Measurements from ENCODE around the gene C1orf35. TPM values are rescaled to one million over a fixed set of nuclear protein-coding genes. Genes with fewer than 3 reads are reported as not detected.

C1orf35 gene
- total RNA-seq, 1 donor from 2014 or later = 11.8 TPM

GRCh38 chr1:228097333-228098081 is 5.6 kb downstream of the C1orf35 start:
- H3K36me3 Mint-ChIP-seq = peaks cover 52% of the 10 kb centered on the region
- H3K27ac Mint-ChIP-seq = no peak overlapping the region
- H3K4me3 Mint-ChIP-seq = no peak overlapping the region

DNA sequence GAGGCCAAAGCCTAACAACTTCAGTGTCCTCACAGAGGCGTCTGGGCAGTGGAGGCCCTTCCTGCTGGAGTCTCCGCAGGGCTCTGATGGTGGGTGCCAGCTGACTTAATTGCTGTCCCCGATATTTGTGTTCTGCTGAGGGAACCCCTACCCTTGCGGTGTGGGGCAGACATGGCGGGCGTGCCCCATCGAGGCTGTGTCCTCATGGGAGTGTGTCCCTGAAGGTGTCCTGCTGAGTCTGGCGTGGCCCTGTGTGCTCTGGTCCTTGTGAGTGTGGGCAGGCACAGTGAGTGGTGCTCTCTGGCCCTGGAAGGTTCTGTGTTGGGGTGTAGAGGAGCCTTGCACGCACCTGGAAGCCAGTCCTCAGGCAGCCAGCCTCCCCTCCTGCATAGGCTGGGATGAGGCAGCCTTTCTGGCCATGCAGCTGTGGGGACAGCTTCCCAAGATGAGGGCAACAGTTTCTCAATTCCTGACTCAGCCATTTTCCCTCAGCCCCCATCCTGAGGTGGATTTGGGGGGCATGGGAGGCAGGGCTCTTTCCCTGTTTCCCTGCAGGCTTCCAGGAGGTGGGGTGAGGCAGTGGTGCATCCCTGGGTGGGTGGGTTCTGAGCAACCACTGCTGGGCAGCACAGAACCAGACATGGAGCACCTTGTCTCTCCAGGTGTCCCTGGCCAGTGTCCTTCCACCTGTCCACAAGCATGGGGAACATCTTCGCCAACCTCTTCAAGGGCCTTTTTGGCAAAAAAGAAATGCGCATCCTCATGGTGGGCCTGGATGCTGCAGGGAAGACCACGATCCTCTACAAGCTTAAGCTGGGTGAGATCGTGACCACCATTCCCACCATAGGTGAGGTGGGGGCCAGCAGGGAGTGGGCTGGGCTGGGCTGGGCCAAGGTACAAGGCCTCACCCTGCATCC is 6.5 kb downstream of the C1orf35 start:
- no peak overlapping the region for H2AFZ ChIP-seq (replicated peaks)
- no peaks in the 10 kb centered on the region for H3K36me3 ChIP-seq
- H3K4me1 ChIP-seq = no peaks in the 10 kb centered on the region

More at GRCh38 chr1:228097333-228098081, 5.6 kb downstream of the C1orf35 start:
- H3K4me1 ChIP-seq = peaks cover 3% of the 10 kb centered on the region
- H3K9me3 Mint-ChIP-seq = peaks cover 26% of the 10 kb centered on the region
- TF ChIP-seq EZH2 (IDR thresholded peaks at IDR 0.05) (no peak), CTCF (IDR thresholded peaks at IDR 0.05) (no peak), EZH2phosphoT487 (IDR thresholded peaks at IDR 0.05) (no peak)
- no peaks in the 10 kb centered on the region for H3K9me3 ChIP-seq (ENCODE audit: low read depth)
- peaks cover 3% of the 10 kb centered on the region for H3K27me3 Mint-ChIP-seq (ENCODE audit: insufficient read depth, low read depth)
- DNase-seq (ENCODE audit: low spot score) = no peak
- H3K4me2 ChIP-seq = no peak overlapping the region
- no peak overlapping the region for H2AFZ ChIP-seq (replicated peaks)
- H4K20me1 ChIP-seq (ENCODE audit: low read depth) = peaks cover 55% of the 10 kb centered on the region
- H3K9ac ChIP-seq = no peak overlapping the region
- no peaks in the 10 kb centered on the region for H3K36me3 ChIP-seq
- H3K79me2 ChIP-seq (ENCODE audit: low read depth) = peaks cover 61% of the 10 kb centered on the region
- H3K4me1 Mint-ChIP-seq = peaks cover 12% of the 10 kb centered on the region
- no peaks in the 10 kb centered on the region for H3K27me3 ChIP-seq
- no peak overlapping the region for H3K4me3 ChIP-seq
- peaks cover 7% of the 10 kb centered on the region for H3F3A ChIP-seq (ENCODE audit: low read depth)
- H3K27ac ChIP-seq = no peak overlapping the region

DNA sequence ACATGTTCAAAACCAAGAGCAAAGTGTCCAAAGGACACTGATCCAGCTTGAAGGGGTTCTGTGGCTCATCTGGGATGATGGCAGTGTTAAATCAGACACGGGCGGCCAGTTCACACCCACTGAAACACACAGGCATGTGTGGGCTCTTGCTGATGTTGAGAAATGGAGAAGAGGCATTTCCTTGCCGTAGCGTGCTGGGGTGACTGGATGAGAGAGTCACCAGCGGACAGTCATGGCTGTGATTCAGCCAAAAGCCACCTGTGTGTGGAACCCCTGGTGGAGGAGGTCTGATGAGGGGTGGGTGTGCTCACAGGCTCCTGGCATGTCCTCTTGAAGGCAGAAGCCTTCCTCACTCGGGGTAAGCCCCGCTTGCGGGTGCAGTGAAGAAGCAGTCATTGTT is 7.2 kb downstream of the C1orf35 start:
- TF ChIP-seq EZH2 (IDR thresholded peaks at IDR 0.05) (no peak), CTCF (IDR thresholded peaks at IDR 0.05) (no peak), EZH2phosphoT487 (IDR thresholded peaks at IDR 0.05) (no peak)
- peaks cover 4% of the 10 kb centered on the region for H3F3A ChIP-seq (ENCODE audit: low read depth)
- DNase-seq (ENCODE audit: low spot score) = no peak
- H3K4me1 ChIP-seq = no peaks in the 10 kb centered on the region
- no peak overlapping the region for H3K4me3 ChIP-seq
- H3K27ac Mint-ChIP-seq = peak overlapping the region; percentile 83
- no peak overlapping the region for H3K4me3 Mint-ChIP-seq
- H3K27me3 ChIP-seq = no peaks in the 10 kb centered on the region
- no peak overlapping the region for H3K9ac ChIP-seq
- H3K9me3 Mint-ChIP-seq = peaks cover 41% of the 10 kb centered on the region
- H2AFZ ChIP-seq (replicated peaks) = no peak overlapping the region
- peaks cover 59% of the 10 kb centered on the region for H4K20me1 ChIP-seq (ENCODE audit: low read depth)
- H3K27ac ChIP-seq = no peak overlapping the region
- peaks cover 64% of the 10 kb centered on the region for H3K79me2 ChIP-seq (ENCODE audit: low read depth)
- peaks cover 7% of the 10 kb centered on the region for H3K4me1 Mint-ChIP-seq
- peaks cover 8% of the 10 kb centered on the region for H3K27me3 Mint-ChIP-seq (ENCODE audit: insufficient read depth, low read depth)
- no peak overlapping the region for H3K4me2 ChIP-seq
- H3K36me3 Mint-ChIP-seq = peaks cover 62% of the 10 kb centered on the region
- H3K36me3 ChIP-seq = no peaks in the 10 kb centered on the region
- H3K9me3 ChIP-seq (ENCODE audit: low read depth) = no peaks in the 10 kb centered on the region

More for the DNA sequence above, 6.5 kb downstream of the C1orf35 start:
- H3K36me3 Mint-ChIP-seq = peaks cover 60% of the 10 kb centered on the region
- peaks cover 34% of the 10 kb centered on the region for H3K9me3 Mint-ChIP-seq
- no peak overlapping the region for H3K27ac ChIP-seq
- no peak overlapping the region for H3K4me2 ChIP-seq
- no peaks in the 10 kb centered on the region for H3K27me3 ChIP-seq
- H3K4me1 Mint-ChIP-seq = peaks cover 12% of the 10 kb centered on the region
- H3K27me3 Mint-ChIP-seq (ENCODE audit: insufficient read depth, low read depth) = peaks cover 8% of the 10 kb centered on the region
- peaks cover 61% of the 10 kb centered on the region for H3K79me2 ChIP-seq (ENCODE audit: low read depth)
- no peak for TF ChIP-seq CTCF (IDR thresholded peaks at IDR 0.05)
- TF ChIP-seq EZH2phosphoT487 (IDR thresholded peaks at IDR 0.05) = no peak
- TF ChIP-seq EZH2 (IDR thresholded peaks at IDR 0.05) = no peak
- no peak overlapping the region for H3K9ac ChIP-seq
- no peak for DNase-seq (ENCODE audit: low spot score)
- H3K4me3 ChIP-seq = no peak overlapping the region
- H3K4me3 Mint-ChIP-seq = no peak overlapping the region
- peaks cover 7% of the 10 kb centered on the region for H3F3A ChIP-seq (ENCODE audit: low read depth)
- peaks cover 59% of the 10 kb centered on the region for H4K20me1 ChIP-seq (ENCODE audit: low read depth)
- no peak overlapping the region for H3K27ac Mint-ChIP-seq
- no peaks in the 10 kb centered on the region for H3K9me3 ChIP-seq (ENCODE audit: low read depth)

Measured in neural progenitor cell (in vitro differentiated cells).